Measurements from ENCODE around the gene NOPCHAP1. TPM values are rescaled to one million over a fixed set of nuclear protein-coding genes. Genes with fewer than 3 reads are reported as not detected.

The NOPCHAP1 gene
- total and polyA plus RNA-seq, 2 donors from 2014 or later: 14.8 to 15.3 TPM

- H3K4me3 ChIP-seq (ENCODE audit: low read length in 3 of 3): no peak overlapping the region
- DNase-seq: peak; percentile 13 to 67 (median 29)
- no peak for FAIRE-seq
Observed at GRCh38 chr12:104998423-104999346, 12.6 kb downstream of the NOPCHAP1 start.

GRCh38 chr12:104999347-104999685 lies 13.2 kb downstream of the NOPCHAP1 start:
- H3K36me3 ChIP-seq (ENCODE audit: control insufficient read depth in 2 of 3, insufficient read depth in 3 of 3, low read length in 3 of 3): peaks cover 4 to 13% (median 8%) of the 10 kb centered on the region in 3 donors
- TF ChIP-seq CTCF (IDR thresholded peaks at IDR 0.05; ENCODE audit: borderline replicate concordance, extremely low read depth, insufficient read depth): no peak
- H3K9ac ChIP-seq (ENCODE audit: low read length in 3 of 3): no peak overlapping the region
- FAIRE-seq (no peak), DNase-seq (no peak)
- H3K27me3 ChIP-seq (ENCODE audit: control insufficient read depth, insufficient read depth, low read length): no peaks in the 10 kb centered on the region
- H3K9me3 ChIP-seq (ENCODE audit: control insufficient read depth in 2 of 3, insufficient read depth in 1 of 3, low read length in 3 of 3): no peaks in the 10 kb centered on the region
- no peak overlapping the region for H3K4me3 ChIP-seq (ENCODE audit: low read length in 3 of 3)
- intact Hi-C loops (cut with DNase I): no loop called here
- no peak overlapping the region for H3K27ac ChIP-seq (ENCODE audit: low read depth in 2 of 2, low read length in 2 of 2)
- no peaks in the 10 kb centered on the region for H3K4me1 ChIP-seq (ENCODE audit: control insufficient read depth in 2 of 3, insufficient read depth in 2 of 3, low read depth in 1 of 3, low read length in 3 of 3)

More at GRCh38 chr12:104998423-104999346, 12.6 kb downstream of the NOPCHAP1 start:
- no peak for TF ChIP-seq CTCF (IDR thresholded peaks at IDR 0.05; ENCODE audit: borderline replicate concordance, extremely low read depth, insufficient read depth)
- H3K36me3 ChIP-seq (ENCODE audit: control insufficient read depth in 2 of 3, insufficient read depth in 3 of 3, low read length in 3 of 3): peaks cover 4 to 13% (median 8%) of the 10 kb centered on the region in 3 donors
- no peaks in the 10 kb centered on the region for H3K9me3 ChIP-seq (ENCODE audit: control insufficient read depth in 2 of 3, insufficient read depth in 1 of 3, low read length in 3 of 3)
- H3K9ac ChIP-seq (ENCODE audit: low read length in 3 of 3): no peak overlapping the region
- no peaks in the 10 kb centered on the region for H3K4me1 ChIP-seq (ENCODE audit: control insufficient read depth in 2 of 3, insufficient read depth in 2 of 3, low read depth in 1 of 3, low read length in 3 of 3)
- H3K27ac ChIP-seq (ENCODE audit: low read depth in 2 of 2, low read length in 2 of 2): no peak overlapping the region
- no peaks in the 10 kb centered on the region for H3K27me3 ChIP-seq (ENCODE audit: control insufficient read depth, insufficient read depth, low read length)
- intact Hi-C loops (cut with DNase I): no loop called here

- Histone ChIP-seq H3K27me3 (ENCODE audit: control insufficient read depth, insufficient read depth, low read length) (no peaks in the 10 kb centered on the region), H3K4me3 (ENCODE audit: low read length in 3 of 3) (no peak overlapping the region), H3K36me3 (ENCODE audit: control insufficient read depth in 2 of 3, insufficient read depth in 3 of 3, low read length in 3 of 3) (peaks cover 2 to 6% (median 4%) of the 10 kb centered on the region in 3 donors), H3K27ac (ENCODE audit: low read depth in 2 of 2, low read length in 2 of 2) (no peak overlapping the region), H3K9ac (ENCODE audit: low read length in 3 of 3) (no peak overlapping the region), H3K9me3 (ENCODE audit: control insufficient read depth in 2 of 3, insufficient read depth in 1 of 3, low read length in 3 of 3) (no peaks in the 10 kb centered on the region), H3K4me1 (ENCODE audit: control insufficient read depth in 2 of 3, insufficient read depth in 2 of 3, low read depth in 1 of 3, low read length in 3 of 3) (no peaks in the 10 kb centered on the region)
- FAIRE-seq (no peak), DNase-seq (no peak)
- intact Hi-C loops (cut with DNase I): no loop called here
- no peak for TF ChIP-seq CTCF (IDR thresholded peaks at IDR 0.05; ENCODE audit: borderline replicate concordance, extremely low read depth, insufficient read depth)
Observed at GRCh38 chr12:105001476-105001875, 15.4 kb downstream of the NOPCHAP1 start.

All from kidney (tissue), 14 donors.